CD4-positive, alpha-beta T cell treated with Interleukin-6 at 100 ng/mL for 8 hours (primary cell): ENCODE measurements around the gene TFAP2B.

Source experiments
- DNase-seq: peaks from one replicate; pipeline ENCODE4 v3.0.0-alpha.2; 2020; ENCODE audit warnings: mixed read lengths, low spot score

TFAP2B gene

DNA sequence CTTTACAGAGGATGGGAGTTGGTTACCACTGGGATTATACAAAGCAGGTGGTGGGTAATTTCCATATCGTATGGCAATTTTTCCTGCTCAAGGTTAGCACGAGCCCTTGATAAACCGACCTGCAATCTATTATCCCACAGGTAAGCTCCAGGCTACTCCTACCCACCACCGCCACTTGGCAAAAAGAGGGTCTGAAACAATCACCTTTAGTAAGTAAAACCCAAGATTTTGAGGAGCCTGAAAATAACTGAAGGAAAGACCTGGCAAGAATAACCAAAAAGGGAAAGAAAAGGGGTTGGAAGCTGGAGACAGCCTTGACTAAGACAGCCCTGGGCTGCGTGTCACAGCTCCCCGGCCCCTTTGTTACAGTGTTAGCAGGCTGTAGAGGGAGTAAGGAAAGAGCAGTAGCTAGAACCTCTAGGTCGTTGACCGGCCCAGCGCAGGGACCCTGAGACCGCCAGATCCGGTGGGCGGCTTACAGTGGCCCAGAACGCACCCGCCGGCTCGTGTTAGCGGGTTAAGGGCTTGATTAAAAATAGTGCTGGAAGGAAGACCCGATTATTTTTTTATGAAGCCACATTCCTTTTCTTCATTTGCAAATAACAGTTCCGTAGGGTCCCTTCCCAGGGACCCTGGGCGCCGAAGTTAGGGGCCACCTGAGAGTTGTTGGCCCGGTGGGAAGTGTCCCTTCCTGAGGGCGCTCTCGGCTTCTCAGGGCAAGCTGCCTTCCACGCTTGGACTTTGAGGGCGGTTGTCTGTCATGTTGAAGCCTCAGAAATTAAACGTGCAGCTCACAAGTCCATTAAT is 30.5 kb downstream of the TFAP2B start:
- no peak for DNase-seq

- no peak for DNase-seq
These were observed 31.1 kb downstream of the TFAP2B start for GRCh38 chr6:50849796-50850180.

DNA sequence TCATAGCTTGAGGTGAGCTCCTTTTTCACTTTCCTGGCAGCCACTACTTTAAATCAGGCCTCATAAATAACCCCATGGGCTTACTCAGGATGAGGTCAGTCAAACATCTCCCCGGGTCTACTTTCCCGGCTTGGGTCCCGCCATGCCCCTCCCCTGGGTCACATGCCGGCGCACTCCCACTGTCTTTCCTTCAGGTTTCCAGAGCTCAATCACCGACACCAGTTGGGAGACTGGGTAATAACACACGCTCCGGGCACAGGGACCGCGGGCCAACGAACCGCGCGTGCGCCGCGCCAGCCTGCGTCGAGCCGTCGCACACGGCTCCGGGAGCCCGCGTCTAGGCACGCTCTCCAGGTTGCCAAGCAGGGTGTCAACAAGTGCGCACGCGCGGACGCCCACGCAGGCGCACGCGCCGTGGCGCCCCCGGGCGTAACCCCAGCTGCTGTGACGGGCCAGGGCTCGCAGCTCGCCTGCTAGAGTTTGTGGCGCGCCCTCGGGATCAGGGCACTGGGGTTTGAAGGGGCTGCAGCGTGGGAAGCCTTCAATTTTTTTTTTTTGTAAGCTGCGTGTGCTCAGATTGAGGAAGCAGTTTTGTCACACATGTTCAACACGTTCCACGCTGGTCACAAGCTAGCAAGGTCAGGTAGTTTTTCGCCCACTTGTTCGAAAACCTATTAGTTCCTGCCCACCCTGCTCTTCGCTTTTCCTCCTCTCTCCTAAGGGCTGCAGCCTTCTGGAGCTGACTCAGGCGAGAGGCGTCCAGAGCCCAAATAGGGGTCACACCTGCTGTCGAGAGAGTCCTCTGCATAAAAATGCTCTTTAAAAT is 31.8 kb downstream of the TFAP2B start:
- no peak for DNase-seq

DNA sequence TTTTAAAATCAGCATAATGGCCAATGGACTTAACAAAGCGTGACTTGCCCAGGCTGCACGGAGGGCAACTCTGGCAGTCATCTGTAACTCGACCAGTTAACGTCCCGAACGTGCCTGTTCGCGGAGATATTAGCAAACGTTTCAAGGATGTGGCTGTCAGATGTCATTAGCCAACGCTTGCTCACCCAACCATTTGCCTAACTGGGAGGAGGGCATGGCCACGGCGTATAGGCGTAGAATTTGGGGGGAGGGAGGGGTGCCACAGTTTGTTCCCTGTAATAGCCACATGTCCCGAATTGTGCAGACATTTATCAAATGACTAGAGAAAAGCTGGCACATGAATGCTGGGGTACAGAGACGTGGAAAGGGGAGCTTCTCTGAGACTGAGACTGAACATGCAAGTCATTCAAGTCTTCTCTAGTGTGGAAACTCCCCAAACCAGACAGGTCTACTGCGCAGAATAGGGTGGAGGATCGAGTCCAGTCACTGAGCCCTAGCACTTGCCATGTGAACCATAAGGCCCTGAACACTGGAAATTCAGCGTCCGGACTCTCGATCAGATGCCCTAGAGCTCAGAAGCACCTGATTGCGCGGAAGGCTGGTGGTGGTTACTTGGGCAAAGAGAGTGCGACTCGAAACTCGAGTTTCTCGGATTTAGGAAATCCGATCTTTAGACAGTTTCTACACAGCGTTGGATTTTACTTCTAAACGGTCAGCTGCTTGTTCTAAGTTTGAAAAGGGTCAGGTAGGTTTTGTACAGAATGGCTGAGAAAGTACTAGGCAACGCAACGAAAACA is 32.6 kb downstream of the TFAP2B start:
- DNase-seq, result no peak

DNA sequence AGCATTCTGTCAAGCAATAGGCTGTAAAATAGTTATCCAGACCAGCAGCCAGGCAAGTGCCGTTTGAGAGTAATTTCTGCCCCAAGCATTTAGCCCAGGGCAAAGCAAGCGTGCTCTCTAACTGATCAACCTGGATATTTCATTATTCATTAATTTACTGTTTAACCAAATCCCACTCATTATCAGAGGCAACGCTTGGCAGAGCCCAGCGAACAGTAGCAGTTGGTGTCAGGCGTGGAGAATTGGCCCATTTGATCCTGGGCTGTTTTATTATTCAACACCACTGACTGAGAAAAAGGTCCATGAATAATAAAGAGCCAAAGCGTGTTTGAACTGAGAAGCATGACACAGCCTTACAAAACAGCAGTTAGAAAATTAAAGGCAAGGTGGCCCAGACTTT is 35.3 kb downstream of the TFAP2B start:
- DNase-seq, result no peak

DNA sequence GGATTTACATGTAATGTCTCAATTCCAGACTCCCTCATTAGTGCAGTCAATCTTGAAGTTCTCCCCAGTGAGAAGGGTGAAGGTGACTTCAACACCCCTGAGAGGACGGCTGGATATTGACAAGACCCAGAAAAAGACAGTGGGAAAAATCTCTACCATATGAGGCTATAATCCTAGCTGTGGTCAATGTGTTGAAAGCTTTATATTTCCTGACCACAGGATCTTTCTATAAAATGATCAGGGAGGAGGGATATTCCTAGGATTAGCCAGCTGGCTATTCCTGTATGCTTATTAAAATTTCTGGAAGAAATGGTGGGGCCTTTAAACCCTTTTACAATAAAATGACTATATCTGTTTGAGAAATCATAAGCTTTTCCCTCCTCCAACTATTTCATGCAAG is 43.0 kb downstream of the TFAP2B start:
- no peak for DNase-seq

DNA sequence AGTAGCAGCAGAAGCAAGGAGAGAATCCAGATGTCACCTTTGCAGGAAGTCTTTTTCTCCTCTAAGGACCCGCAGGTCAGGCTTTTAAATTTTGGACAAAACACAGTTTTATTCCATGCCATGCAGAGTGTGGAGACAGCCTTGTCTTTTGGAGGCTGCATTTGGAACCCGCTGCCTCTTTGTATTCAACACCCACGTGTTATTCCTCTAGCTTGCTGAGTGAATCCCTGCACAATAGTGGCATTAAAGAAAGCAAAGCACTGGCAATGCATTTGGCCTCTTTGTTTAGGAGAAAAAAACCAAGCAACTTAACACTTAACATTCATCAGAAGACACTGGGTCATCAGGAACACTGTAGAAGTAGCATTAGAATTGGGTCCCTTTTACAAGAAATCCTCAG is 43.5 kb downstream of the TFAP2B start:
- DNase-seq, result no peak

DNA sequence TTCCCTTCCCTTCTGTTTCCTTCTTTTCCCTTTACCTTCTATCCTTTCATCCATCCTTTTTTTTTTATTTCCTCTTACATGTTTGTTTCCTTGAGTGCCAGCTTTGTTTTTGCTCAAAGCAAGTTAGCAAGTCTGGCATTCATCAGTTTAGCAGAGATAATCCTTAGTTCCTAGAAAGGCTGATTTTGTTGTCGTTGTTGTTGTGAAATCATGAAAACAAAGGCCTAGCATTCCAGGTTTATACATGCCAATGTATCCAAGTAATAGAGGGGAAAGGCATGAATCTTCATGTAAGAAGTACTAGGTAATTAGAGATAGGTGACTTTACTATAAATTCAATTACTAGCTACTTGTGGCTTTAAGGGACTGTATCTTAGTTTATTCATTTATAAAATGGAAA is 45.9 kb downstream of the TFAP2B start:
- DNase-seq, result no peak

DNA sequence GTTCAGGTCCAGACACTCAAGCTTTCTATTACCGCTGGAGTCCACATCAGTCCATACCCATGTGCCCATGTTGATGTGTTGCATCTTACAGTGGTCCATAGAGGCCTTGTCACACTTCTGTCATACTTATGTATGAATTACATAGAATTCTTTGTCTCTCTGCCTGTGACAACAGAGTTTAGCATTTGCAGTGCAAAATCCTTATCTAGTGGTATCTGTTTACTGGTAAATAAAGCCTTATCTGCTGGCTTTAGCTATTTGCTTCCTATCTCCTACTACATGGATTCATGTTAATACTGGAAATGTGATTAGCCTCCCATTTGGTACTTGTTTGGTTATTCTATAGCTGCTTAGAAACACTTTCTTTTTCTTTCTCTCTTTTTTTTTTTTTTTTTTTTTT is 49.8 kb downstream of the TFAP2B start:
- DNase-seq, result no peak

DNA sequence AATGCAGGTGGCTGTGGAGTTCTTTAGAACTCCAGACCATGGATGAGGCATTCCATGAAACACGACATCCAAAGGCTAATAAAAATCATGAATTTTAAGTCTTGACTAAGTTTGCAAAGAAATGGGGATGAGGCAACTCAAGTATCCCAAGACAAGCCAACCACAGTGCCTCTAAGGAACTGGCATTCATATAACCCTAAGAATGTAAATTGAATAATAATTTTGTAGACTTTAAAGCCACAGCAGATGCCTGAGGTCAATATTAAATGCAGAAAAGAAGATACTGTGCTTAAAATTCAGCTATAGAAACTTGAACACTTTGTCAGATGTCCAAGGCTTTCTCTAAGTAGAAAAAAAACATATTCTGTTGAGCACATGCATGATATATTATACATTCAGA is 54.5 kb downstream of the TFAP2B start:
- no peak for DNase-seq

DNA sequence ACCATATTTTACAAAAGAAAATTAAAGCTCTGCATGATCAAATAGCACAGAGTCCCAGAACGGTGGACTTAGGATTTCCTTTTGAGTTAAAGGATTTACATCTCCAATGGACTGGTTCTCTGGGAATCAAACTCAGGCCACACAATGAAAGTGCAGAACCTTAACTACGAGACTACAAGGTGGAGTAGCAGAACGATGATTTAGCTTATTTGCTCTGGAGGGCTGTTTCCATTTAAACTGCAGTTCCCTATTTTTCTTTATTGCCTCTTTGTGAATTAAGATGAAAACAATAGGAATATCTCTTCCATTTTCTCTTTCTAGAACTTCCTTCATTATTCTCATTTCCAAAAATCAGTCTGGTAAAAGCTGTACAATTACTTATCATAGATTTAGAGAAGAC is 65.7 kb downstream of the TFAP2B start:
- no peak for DNase-seq

DNA sequence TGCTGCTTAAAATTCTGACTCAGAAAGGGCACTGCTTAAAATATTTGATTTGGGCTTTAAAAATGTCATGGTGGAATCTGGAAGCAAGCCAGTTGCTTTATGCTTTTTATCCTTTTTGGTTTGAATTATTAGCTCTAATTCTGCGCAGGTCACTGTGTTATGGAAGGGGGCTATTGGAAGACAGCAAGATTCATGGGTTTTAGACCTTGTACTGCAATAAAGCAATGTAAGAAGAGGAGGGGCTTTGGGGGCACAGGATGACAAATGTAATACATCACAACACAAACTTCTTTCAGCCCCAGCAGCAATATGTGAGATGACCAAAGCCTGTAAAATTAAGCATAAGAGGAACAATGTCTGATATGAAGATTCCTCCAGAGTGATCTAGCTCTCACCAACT is 68.4 kb downstream of the TFAP2B start:
- DNase-seq, result no peak

DNA sequence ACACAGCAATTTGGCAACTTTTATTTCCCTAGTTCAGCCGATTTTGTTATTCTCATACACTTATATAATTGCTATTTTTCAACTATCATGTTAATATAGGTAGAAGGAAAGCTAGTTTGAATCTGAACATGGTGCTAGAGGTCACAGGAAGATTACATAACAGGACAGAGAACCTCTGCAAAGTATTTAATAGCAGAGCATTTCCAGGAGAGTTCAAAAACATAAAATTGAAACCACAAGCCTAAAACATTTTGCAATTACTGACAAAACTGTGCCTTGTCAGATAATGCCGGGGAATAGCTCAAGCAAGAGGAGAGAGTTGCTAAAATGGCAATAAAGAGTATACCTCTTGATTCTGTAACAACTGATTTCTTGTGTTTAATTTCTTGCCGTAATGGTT is 70.8 kb downstream of the TFAP2B start:
- DNase-seq, result no peak

DNA sequence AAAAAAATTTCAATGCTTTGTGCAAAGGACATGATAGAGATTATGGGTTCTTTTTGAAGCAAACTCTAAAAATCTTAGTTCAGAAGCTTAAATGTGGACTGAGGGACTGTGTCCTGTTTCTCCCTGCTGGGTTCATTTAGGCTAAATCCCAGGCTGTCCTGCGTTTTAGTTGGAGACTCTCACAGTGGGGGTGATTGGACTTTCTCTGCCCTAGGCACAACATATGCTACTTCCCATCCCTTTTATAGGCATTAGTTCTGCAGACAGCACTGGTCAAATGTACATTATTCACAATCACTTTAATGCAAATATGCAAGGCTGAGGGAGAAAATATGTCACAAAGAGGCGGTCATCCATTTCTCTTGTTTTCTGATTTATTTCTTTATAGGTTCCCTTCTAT is 71.3 kb downstream of the TFAP2B start:
- DNase-seq, result no peak

- no peak for DNase-seq
These were observed 71.9 kb downstream of the TFAP2B start for GRCh38 chr6:50890579-50890978.

DNA sequence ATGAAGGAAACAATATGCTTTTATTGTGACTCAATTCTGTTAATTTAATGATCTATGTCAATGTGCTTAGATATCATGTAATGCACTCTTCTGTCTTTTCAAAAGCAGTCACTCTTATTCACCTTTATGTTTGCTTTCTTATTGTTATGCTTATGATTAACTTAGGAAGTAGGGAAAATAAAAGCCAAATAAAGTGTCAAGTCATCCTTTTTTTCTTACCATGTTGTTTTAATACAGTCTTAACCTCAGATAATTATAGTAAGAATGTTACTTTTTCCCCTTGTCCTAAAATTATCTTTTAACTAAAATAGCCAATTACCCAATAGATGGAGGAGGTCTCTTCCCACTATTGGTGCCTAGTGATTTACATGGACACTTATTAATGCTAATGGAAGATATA is 72.6 kb downstream of the TFAP2B start:
- DNase-seq, result no peak
